K562 (cell line): Measurements from ENCODE around the gene RAB7A. TPM values are rescaled to one million over a fixed set of nuclear protein-coding genes. Genes with fewer than 3 reads are reported as not detected.

Experiments
- BHLHE40 ChIP-seq: IDR thresholded peaks from 2 replicates; pipeline ENCODE4 v1.6.1; 2011; ENCODE audit warnings: low read length, improper control_type of control experiment
- CBX8 ChIP-seq: fragments of 200-600 bp; sonication (generic); IDR thresholded peaks from 2 replicates; pipeline ENCODE4 v1.6.1; 2012; ENCODE audit warnings: borderline replicate concordance, mixed run types, low read depth, mild to moderate bottlenecking, moderate library complexity, mixed read lengths, low read length, control low read depth, inconsistent platforms; ENCODE audit not compliant: poor library complexity, severe bottlenecking; ENCODE audit errors: extremely low read depth
- DPF2 ChIP-seq: fragments of 450-650 bp; IDR thresholded peaks from 2 replicates; pipeline ENCODE4 v1.6.1; 2016
- HNRNPLL ChIP-seq: fragments of 200-400 bp; formaldehyde crosslinking; IDR thresholded peaks from 2 replicates; pipeline ENCODE4 v1.6.1; 2017; ENCODE audit warnings: low read length, low read depth, mild to moderate bottlenecking; ENCODE audit not compliant: poor library complexity, severe bottlenecking
- JUNB ChIP-seq: fragments of 450-650 bp; formaldehyde crosslinking; conservative IDR thresholded peaks from 2 replicates; pipeline ENCODE4 v1.4.0; 2020; ENCODE audit warnings: mild to moderate bottlenecking
- MAZ ChIP-seq, 2 experiments: fragments of 450-650 bp in 1 of 2; sonication (generic) in 1 of 2; formaldehyde crosslinking; IDR thresholded peaks in 1 of 2; conservative IDR thresholded peaks in 1 of 2; 2 replicates each; pipeline versions ENCODE4 v1.4.0 to v1.5.0; 2020; ENCODE audit warnings: mild to moderate bottlenecking in 1 of 2, missing genetic modification reagents in 1 of 2
- MTA3 ChIP-seq: fragments of 450-650 bp; formaldehyde crosslinking; IDR thresholded peaks from 2 replicates; pipeline ENCODE4 v1.6.1; 2017; ENCODE audit warnings: mild to moderate bottlenecking, borderline replicate concordance
- NCOA1 ChIP-seq: fragments of 450-650 bp; IDR thresholded peaks from 2 replicates; pipeline ENCODE4 v1.6.1; 2016; ENCODE audit warnings: low read depth
- NR2C2 ChIP-seq, 2 experiments: fragments of 200-800 bp in 1 of 2; sonication (Bioruptor generic) in 1 of 2; sonication (generic) in 1 of 2; formaldehyde crosslinking in 1 of 2; IDR thresholded peaks; 2 replicates each; pipeline versions ENCODE4 v1.6.1 to v1.8.0; 2016 to 2022; ENCODE audit warnings: mild to moderate bottlenecking in 1 of 2, missing compliant biosample characterization in 1 of 2, missing genetic modification characterization in 1 of 2, missing genetic modification reagents in 1 of 2
- RFX1 ChIP-seq: fragments of 450-650 bp; IDR thresholded peaks from 2 replicates; pipeline ENCODE4 v1.6.1; 2016; ENCODE audit warnings: mild to moderate bottlenecking, moderate library complexity
- SMARCB1 ChIP-seq: IDR thresholded peaks from 2 replicates; pipeline ENCODE4 v1.6.1; 2011; ENCODE audit warnings: improper control_type of control experiment, low read depth; ENCODE audit not compliant: insufficient read length
- TAF15 ChIP-seq: fragments of 200-400 bp; formaldehyde crosslinking; IDR thresholded peaks from 2 replicates; pipeline ENCODE4 v1.6.1; 2017; ENCODE audit warnings: mild to moderate bottlenecking, low read depth, low read length, moderate library complexity
- U2AF1 ChIP-seq: fragments of 200-400 bp; formaldehyde crosslinking; optimal IDR thresholded peaks from 2 replicates; pipeline ENCODE3; 2017; ENCODE audit warnings: mild to moderate bottlenecking, low read depth, low read length, moderate library complexity
- ZNF3 ChIP-seq: fragments of 250-450 bp; sonication (Bioruptor Pico); IDR thresholded peaks from 2 replicates; pipeline ENCODE4 v1.5.0; 2021; ENCODE audit warnings: mild to moderate bottlenecking, moderate library complexity
- polyA plus RNA-seq, 8 experiments: library from polyadenylated mRNA; depleted of rRNA in 4 of 8; stranded (reverse) in 5 of 8; unstranded in 3 of 8; fragments of >200 nt; fragmentation: Nextera tagmentation in 2 of 8; fragmentation: Illumina TruSeq in 1 of 8; extraction: Ambion mirVana in 2 of 8; extraction: Trizol in 1 of 8; gene quantifications; 2 replicates each; pipeline versions ENCODE4 v1.2.1 to v1.2.3, GENCODE V29; 2011 to 2014; ENCODE audit warnings: inconsistent platforms in 1 of 8, missing spikeins in 1 of 8
- total RNA-seq, 7 experiments: library from RNA; depleted of rRNA in 6 of 7; stranded (reverse); fragments of >200 nt in 6 of 7; fragmentation: Illumina TruSeq in 2 of 7; extraction: Trizol in 2 of 7; gene quantifications; 2 replicates each; pipeline versions ENCODE4 v1.2.1 to v1.2.3, GENCODE V29; 2011 to 2021; ENCODE audit warnings: low replicate concordance in 1 of 7
- TF ChIP-seq, protein P1 (sequence below): fragments of 450-650 bp; IDR thresholded peaks from 2 replicates; pipeline ENCODE4 v1.6.1; 2017; ENCODE audit warnings: antibody characterized with exemption
- TF ChIP-seq, protein P2 (sequence below): fragments of 200-800 bp; sonication (Bioruptor generic); IDR thresholded peaks from 2 replicates; pipeline ENCODE4 v1.6.1; 2017; ENCODE audit warnings: missing genetic modification characterization, missing compliant biosample characterization
- TF ChIP-seq, protein P3 (sequence below), 2 experiments: IDR thresholded peaks; 2 replicates each; pipeline ENCODE4 v1.6.1; 2012; ENCODE audit warnings: improper control_type of control experiment in 2 of 2, low read depth in 2 of 2, low read length in 2 of 2, borderline replicate concordance in 1 of 2
- TF ChIP-seq, protein P4 (sequence below): fragments of 450-650 bp; conservative IDR thresholded peaks from 2 replicates; pipeline ENCODE4 v1.6.1; 2016; ENCODE audit warnings: missing genetic modification characterization, low read depth, mild to moderate bottlenecking, control low read depth, missing compliant biosample characterization

Gene RAB7A
- total and polyA plus RNA-seq, 9 of the 15 experiments (the other 6 are each of a cell fraction or from before 2014, with no cell fraction given), result 30.9 to 204 (median 72.8) TPM

DNA sequence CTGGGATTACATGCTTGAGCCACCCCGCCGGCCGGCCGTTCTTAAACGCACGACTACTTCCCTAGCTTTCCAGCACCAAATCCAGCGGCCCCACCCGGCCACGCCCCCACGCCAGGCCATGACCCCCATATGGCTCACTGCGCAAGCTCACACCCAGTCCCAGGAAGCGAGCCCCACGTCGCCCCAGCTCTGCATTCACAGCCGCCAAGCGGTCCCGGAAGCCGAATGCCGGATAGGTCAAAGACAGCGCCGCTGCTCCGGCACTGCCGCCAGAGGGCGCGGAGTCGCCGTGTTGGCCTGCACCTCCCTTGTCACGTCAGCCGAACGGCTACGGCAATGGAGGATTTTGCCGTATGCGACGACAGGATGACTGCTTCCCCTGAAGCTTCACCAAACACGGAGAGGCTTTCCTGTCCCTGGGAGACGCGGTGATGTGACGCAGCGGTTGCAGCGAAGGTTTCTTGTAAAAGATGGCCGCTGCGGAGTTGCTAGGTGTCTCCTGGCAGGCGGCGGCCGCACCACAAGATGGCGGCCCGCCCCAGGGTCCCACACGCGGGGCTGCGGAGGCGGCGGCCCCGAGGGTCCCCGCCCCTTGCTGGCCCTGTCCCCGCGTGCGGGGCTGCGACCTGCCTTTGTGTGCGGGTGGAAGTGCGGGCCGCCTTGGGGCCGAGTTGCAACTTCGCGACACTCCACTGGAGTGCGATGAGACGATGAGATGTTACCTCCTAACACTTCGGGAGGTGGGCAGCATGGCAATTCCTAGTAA lies 45.2 kb upstream of the RAB7A start (continued):
- TF ChIP-seq, protein P1, sequence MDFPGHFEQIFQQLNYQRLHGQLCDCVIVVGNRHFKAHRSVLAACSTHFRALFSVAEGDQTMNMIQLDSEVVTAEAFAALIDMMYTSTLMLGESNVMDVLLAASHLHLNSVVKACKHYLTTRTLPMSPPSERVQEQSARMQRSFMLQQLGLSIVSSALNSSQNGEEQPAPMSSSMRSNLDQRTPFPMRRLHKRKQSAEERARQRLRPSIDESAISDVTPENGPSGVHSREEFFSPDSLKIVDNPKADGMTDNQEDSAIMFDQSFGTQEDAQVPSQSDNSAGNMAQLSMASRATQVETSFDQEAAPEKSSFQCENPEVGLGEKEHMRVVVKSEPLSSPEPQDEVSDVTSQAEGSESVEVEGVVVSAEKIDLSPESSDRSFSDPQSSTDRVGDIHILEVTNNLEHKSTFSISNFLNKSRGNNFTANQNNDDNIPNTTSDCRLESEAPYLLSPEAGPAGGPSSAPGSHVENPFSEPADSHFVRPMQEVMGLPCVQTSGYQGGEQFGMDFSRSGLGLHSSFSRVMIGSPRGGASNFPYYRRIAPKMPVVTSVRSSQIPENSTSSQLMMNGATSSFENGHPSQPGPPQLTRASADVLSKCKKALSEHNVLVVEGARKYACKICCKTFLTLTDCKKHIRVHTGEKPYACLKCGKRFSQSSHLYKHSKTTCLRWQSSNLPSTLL, result no peak
- TF ChIP-seq NR2C2 (CRISPR knock-in tag; IDR thresholded peaks at IDR 0.05), result peak; percentile 86
- TF ChIP-seq NR2C2 (tag; IDR thresholded peaks at IDR 0.05), result peak; percentile 95
- no peak for TF ChIP-seq CBX8
- TF ChIP-seq U2AF1, result no peak
- no peak; the same call in 1 of the 2 replicates for TF ChIP-seq NCOA1
- TF ChIP-seq BHLHE40, result no peak; the same call in 1 of the 2 replicates
- TF ChIP-seq DPF2, result peak; percentile 42; the same call in 1 of the 2 replicates
- no peak for TF ChIP-seq SMARCB1
- TF ChIP-seq MTA3, result peak; percentile 90; the same call in 1 of the 2 replicates
- no peak for TF ChIP-seq TAF15
- TF ChIP-seq MAZ (CRISPR knock-in tag; conservative IDR thresholded peaks at IDR 0.05 in 1 of 2, IDR thresholded peaks at IDR 0.05 in 1 of 2), result peak; percentile 64 to 68; a peak in 3 of 4 replicates
- TF ChIP-seq, protein P2, sequence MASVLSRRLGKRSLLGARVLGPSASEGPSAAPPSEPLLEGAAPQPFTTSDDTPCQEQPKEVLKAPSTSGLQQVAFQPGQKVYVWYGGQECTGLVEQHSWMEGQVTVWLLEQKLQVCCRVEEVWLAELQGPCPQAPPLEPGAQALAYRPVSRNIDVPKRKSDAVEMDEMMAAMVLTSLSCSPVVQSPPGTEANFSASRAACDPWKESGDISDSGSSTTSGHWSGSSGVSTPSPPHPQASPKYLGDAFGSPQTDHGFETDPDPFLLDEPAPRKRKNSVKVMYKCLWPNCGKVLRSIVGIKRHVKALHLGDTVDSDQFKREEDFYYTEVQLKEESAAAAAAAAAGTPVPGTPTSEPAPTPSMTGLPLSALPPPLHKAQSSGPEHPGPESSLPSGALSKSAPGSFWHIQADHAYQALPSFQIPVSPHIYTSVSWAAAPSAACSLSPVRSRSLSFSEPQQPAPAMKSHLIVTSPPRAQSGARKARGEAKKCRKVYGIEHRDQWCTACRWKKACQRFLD (CRISPR knock-in tag), result peak; percentile 29; the same call in 1 of the 2 replicates
- TF ChIP-seq HNRNPLL, result peak; percentile 60
- peak; percentile 45; the same call in 1 of the 2 replicates for TF ChIP-seq RFX1
- TF ChIP-seq JUNB (CRISPR knock-in tag), result no peak
- TF ChIP-seq ZNF3 (CRISPR knock-in tag), result no peak
- TF ChIP-seq, protein P3, sequence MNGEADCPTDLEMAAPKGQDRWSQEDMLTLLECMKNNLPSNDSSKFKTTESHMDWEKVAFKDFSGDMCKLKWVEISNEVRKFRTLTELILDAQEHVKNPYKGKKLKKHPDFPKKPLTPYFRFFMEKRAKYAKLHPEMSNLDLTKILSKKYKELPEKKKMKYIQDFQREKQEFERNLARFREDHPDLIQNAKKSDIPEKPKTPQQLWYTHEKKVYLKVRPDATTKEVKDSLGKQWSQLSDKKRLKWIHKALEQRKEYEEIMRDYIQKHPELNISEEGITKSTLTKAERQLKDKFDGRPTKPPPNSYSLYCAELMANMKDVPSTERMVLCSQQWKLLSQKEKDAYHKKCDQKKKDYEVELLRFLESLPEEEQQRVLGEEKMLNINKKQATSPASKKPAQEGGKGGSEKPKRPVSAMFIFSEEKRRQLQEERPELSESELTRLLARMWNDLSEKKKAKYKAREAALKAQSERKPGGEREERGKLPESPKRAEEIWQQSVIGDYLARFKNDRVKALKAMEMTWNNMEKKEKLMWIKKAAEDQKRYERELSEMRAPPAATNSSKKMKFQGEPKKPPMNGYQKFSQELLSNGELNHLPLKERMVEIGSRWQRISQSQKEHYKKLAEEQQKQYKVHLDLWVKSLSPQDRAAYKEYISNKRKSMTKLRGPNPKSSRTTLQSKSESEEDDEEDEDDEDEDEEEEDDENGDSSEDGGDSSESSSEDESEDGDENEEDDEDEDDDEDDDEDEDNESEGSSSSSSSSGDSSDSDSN (IDR thresholded peaks at IDR 0.05; ENCODE audit: borderline replicate concordance in 1 of 2, low read depth in 2 of 2, low read length in 2 of 2), result peak in 1 of 2 experiments; percentile 73; a peak in 1 of 4 replicates
- TF ChIP-seq, protein P4, sequence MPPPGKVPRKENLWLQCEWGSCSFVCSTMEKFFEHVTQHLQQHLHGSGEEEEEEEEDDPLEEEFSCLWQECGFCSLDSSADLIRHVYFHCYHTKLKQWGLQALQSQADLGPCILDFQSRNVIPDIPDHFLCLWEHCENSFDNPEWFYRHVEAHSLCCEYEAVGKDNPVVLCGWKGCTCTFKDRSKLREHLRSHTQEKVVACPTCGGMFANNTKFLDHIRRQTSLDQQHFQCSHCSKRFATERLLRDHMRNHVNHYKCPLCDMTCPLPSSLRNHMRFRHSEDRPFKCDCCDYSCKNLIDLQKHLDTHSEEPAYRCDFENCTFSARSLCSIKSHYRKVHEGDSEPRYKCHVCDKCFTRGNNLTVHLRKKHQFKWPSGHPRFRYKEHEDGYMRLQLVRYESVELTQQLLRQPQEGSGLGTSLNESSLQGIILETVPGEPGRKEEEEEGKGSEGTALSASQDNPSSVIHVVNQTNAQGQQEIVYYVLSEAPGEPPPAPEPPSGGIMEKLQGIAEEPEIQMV (tag), result no peak
